ENCODE results near the gene ABHD10.
"Not testable (repeated sequence)": the region's sequence is repeated elsewhere in the genome, so short reads cannot be mapped to it uniquely, and the experiment has no call there.

The ABHD10 gene

GRCh38 chr3:112035241-112035640 lies 56.4 kb downstream of the ABHD10 start:
- no peak for DNase-seq

GRCh38 chr3:112037194-112037593 lies 58.4 kb downstream of the ABHD10 start:
- DNase-seq, result not testable (repeated sequence)

- no peak for DNase-seq
These were observed 60.0 kb downstream of the ABHD10 start for GRCh38 chr3:112038863-112039262.

GRCh38 chr3:112041321-112041720 lies 62.5 kb downstream of the ABHD10 start:
- no peak for DNase-seq

GRCh38 chr3:112042842-112043280 lies 64.0 kb downstream of the ABHD10 start:
- no peak for DNase-seq

All from DMS 273 treated with DMSO at 0.1 percent for 48 hours (cell line).